Amygdala (tissue), 56 donors: Measurements from ENCODE around the gene F9.
"Not testable (repeated sequence)": the region's sequence is repeated elsewhere in the genome, so short reads cannot be mapped to it uniquely, and the experiment has no call there.

Experiments
- DNase-seq, 56 donors: peaks; one replicate each; lab custom pipeline; 2025; lab: John Stamatoyannopoulos, UW

F9 gene

GRCh38 chrX:139530550-139530949, at the start of gene F9:
TSS of gene F9 (plus strand) at chrX:139530739. CDS start at chrX:139530765, 26 bp downstream.
- no peak for DNase-seq

GRCh38 chrX:139483699-139484098, 46.8 kb upstream of the F9 start:
- no peak for DNase-seq

- DNase-seq = no peak
Measured at GRCh38 chrX:139484591-139484990, 45.9 kb upstream of the F9 start.

GRCh38 chrX:139495324-139495723, 35.2 kb upstream of the F9 start:
- DNase-seq = no peak

- no peak for DNase-seq
Measured at GRCh38 chrX:139506333-139506732, 24.2 kb upstream of the F9 start.

- DNase-seq = no peak
Measured at GRCh38 chrX:139508099-139508498, 22.4 kb upstream of the F9 start.

GRCh38 chrX:139518475-139518874, 12.1 kb upstream of the F9 start:
- DNase-seq = no peak

GRCh38 chrX:139528829-139529228, 1.7 kb upstream of the F9 start:
- not testable (repeated sequence) for DNase-seq

- DNase-seq = no peak
Measured at GRCh38 chrX:139532834-139533233, 2.3 kb downstream of the F9 start.

- no peak for DNase-seq
Measured at GRCh38 chrX:139533444-139533843, 2.9 kb downstream of the F9 start.

- DNase-seq = no peak
Measured at GRCh38 chrX:139538907-139539790, 8.6 kb downstream of the F9 start.

- DNase-seq = no peak
Measured at GRCh38 chrX:139542652-139543051, 12.1 kb downstream of the F9 start.

GRCh38 chrX:139543920-139544319, 13.4 kb downstream of the F9 start:
- DNase-seq = no peak

- no peak for DNase-seq
Measured at GRCh38 chrX:139544591-139544990, 14.1 kb downstream of the F9 start.

GRCh38 chrX:139554376-139554775, 23.8 kb downstream of the F9 start:
- DNase-seq = no peak

- no peak for DNase-seq
Measured at GRCh38 chrX:139554991-139555675, 24.6 kb downstream of the F9 start.

GRCh38 chrX:139559383-139560042, 29.0 kb downstream of the F9 start:
- DNase-seq = peak in 3 of 56 donors; percentile 0 to 10 (median 4)

GRCh38 chrX:139560221-139560620, 29.7 kb downstream of the F9 start:
- DNase-seq = no peak

- DNase-seq = no peak
Measured at GRCh38 chrX:139563251-139563650, 32.7 kb downstream of the F9 start.

- DNase-seq = no peak
Measured at GRCh38 chrX:139566981-139567380, 36.4 kb downstream of the F9 start.

- no peak for DNase-seq
Measured at GRCh38 chrX:139581068-139581467, 50.5 kb downstream of the F9 start.
